HG02885 (cell line): ENCODE data around the gene KLF1.
"Not testable (repeated sequence)": the region's sequence is repeated elsewhere in the genome, so short reads cannot be mapped to it uniquely, and the experiment has no call there.

Experiments used
- ATAC-seq: cut with Tn5 transposase; IDR thresholded peaks from one replicate; pipeline ENCODE4 v1.9.1; 2021; ENCODE audit warnings: mild to moderate bottlenecking; ENCODE audit not compliant: unreplicated experiment, poor library complexity

KLF1 gene

GRCh38 chr19:12886969-12887747, at the start of gene KLF1:
TSS of gene KLF1 (minus strand) at chr19:12887201. CDS start at chr19:12887140, 61 bp downstream.
- ATAC-seq = no peak

GRCh38 chr19:12936582-12936981, 49.6 kb upstream of the KLF1 start:
- ATAC-seq = no peak

- no peak for ATAC-seq
Measured at GRCh38 chr19:12935071-12935470, 48.1 kb upstream of the KLF1 start.

- ATAC-seq = peak; percentile 56
Measured at GRCh38 chr19:12933287-12934072, 46.5 kb upstream of the KLF1 start, which contains the start of gene FARSA. TSS of gene FARSA (minus strand) at chr19:12933711. CDS start at chr19:12933696, 15 bp downstream.

GRCh38 chr19:12932392-12933286, 45.6 kb upstream of the KLF1 start:
- no peak for ATAC-seq

GRCh38 chr19:12930002-12930645, 43.1 kb upstream of the KLF1 start:
- no peak for ATAC-seq

- ATAC-seq = no peak
Measured at GRCh38 chr19:12924621-12925310, 37.8 kb upstream of the KLF1 start.

GRCh38 chr19:12922959-12923358, 36.0 kb upstream of the KLF1 start:
- ATAC-seq = no peak

GRCh38 chr19:12921047-12921446, 34.0 kb upstream of the KLF1 start:
- ATAC-seq = no peak

- ATAC-seq = no peak
Measured at GRCh38 chr19:12918253-12918652, 31.3 kb upstream of the KLF1 start.

GRCh38 chr19:12915860-12916259, 28.9 kb upstream of the KLF1 start:
- ATAC-seq = not testable (repeated sequence)

- ATAC-seq = no peak
Measured at GRCh38 chr19:12913851-12914690, 27.1 kb upstream of the KLF1 start.

GRCh38 chr19:12913011-12913561, 26.1 kb upstream of the KLF1 start:
- ATAC-seq = no peak

GRCh38 chr19:12912571-12912970, 25.6 kb upstream of the KLF1 start:
- ATAC-seq = no peak

GRCh38 chr19:12907166-12907565, 20.2 kb upstream of the KLF1 start:
- no peak for ATAC-seq

- no peak for ATAC-seq
Measured at GRCh38 chr19:12899891-12900518, 13.0 kb upstream of the KLF1 start.

- no peak for ATAC-seq
Measured at GRCh38 chr19:12896460-12896859, 9.5 kb upstream of the KLF1 start.

- ATAC-seq = no peak
Measured at GRCh38 chr19:12893582-12893981, 6.6 kb upstream of the KLF1 start.
